ENCODE results near the gene VPS35L.

Gene VPS35L

DNA sequence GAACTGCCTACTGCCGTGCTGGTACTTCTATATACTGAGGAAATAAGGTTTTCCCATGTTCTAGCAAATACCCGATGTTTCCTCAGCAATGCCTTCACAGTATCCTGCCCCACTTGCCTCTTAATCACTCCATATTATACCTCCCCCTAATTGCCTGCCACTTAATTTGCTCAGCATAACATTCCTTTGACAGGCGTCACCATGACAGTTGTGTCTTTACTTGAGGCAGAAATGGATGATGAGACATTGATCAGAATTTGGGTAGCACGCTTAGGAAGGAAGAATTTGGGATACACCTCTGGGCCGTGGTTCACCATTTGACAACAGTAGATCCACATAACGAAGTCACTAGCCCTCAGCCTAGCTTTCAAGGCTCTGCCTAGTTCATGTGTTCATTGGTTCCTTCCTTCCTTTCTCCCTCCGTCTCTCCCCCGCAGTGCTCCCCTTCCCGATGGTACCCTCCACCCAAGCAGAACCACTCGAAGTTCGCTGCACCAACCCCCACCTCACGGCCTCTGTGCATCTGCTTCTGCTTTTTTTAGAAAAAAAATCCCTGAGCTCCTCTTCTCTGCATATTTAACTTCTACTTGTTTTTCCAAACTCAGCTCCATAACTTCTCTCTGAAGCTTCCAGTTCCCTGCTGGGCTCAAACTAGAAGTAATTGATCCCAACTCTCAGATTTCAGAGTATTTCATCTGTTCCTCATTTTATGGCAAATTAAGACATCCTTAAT lies 182.0 kb downstream of the VPS35L start:
- WGBS = 87% methylated on average over 12 of the region's 12 CpGs

DNA sequence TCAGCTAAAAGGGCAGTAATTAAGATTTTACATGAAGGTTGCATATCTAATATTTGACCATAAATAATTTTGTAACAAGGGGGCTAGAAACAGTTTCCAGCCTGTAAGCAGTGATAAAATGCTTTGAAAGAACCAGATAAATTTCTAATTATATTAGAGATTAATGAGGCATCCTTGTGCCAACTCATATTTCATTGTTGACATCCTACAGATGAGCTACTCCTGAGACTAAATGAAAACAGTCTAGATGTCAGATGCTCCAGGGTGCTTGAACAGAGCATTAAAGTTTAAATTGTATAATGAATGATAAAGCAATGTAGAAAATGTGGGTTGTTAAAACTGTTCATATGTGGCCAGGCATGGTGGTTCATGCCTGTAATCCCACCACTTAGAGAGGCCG lies 185.9 kb downstream of the VPS35L start:
- Histone ChIP-seq H3K4me3 (ENCODE audit: low read length) (no peak overlapping the region), H3K4me1 (ENCODE audit: insufficient read depth, low read length) (peaks cover 2% of the 10 kb centered on the region), H3K27me3 (ENCODE audit: insufficient read depth, low read length) (no peaks in the 10 kb centered on the region), H3K27ac (ENCODE audit: low read depth, low read length) (no peak overlapping the region), H3K9me3 (ENCODE audit: insufficient read depth, low read depth, low read length) (no peaks in the 10 kb centered on the region), H3K36me3 (ENCODE audit: insufficient read depth, low read length) (no peaks in the 10 kb centered on the region; the same call in 1 of the 2 replicates), H3K9ac (ENCODE audit: low read depth, low read length) (no peak overlapping the region)
- WGBS = 96% methylated on average over 1 of the region's 1 CpG

More for the DNA sequence above, 182.0 kb downstream of the VPS35L start:
- Histone ChIP-seq H3K27me3 (ENCODE audit: insufficient read depth, low read length) (no peaks in the 10 kb centered on the region), H3K9ac (ENCODE audit: low read depth, low read length) (no peak overlapping the region), H3K4me1 (ENCODE audit: insufficient read depth, low read length) (no peaks in the 10 kb centered on the region; the same call in 1 of the 2 replicates), H3K4me3 (ENCODE audit: low read length) (no peak overlapping the region), H3K27ac (ENCODE audit: low read depth, low read length) (no peak overlapping the region), H3K9me3 (ENCODE audit: insufficient read depth, low read depth, low read length) (no peaks in the 10 kb centered on the region), H3K36me3 (ENCODE audit: insufficient read depth, low read length) (peaks cover 7% of the 10 kb centered on the region; the same call in 1 of the 2 replicates)

- H3K9me3 ChIP-seq (ENCODE audit: insufficient read depth, low read depth, low read length) = no peaks in the 10 kb centered on the region
- no peaks in the 10 kb centered on the region for H3K27me3 ChIP-seq (ENCODE audit: insufficient read depth, low read length)
- no peaks in the 10 kb centered on the region for H3K36me3 ChIP-seq (ENCODE audit: insufficient read depth, low read length)
- no peak overlapping the region for H3K9ac ChIP-seq (ENCODE audit: low read depth, low read length)
- peaks cover 3% of the 10 kb centered on the region; the same call in 1 of the 2 replicates for H3K4me1 ChIP-seq (ENCODE audit: insufficient read depth, low read length)
- H3K27ac ChIP-seq (ENCODE audit: low read depth, low read length) = no peak overlapping the region
- no peak overlapping the region for H3K4me3 ChIP-seq (ENCODE audit: low read length)
These were observed 188.3 kb downstream of the VPS35L start for GRCh38 chr16:19743816-19744159.

- no peaks in the 10 kb centered on the region for H3K36me3 ChIP-seq (ENCODE audit: insufficient read depth, low read length)
- H3K27me3 ChIP-seq (ENCODE audit: insufficient read depth, low read length) = no peaks in the 10 kb centered on the region
- no peak overlapping the region for H3K4me3 ChIP-seq (ENCODE audit: low read length)
- WGBS = 94% methylated on average over 2 of the region's 3 CpGs
- H3K4me1 ChIP-seq (ENCODE audit: insufficient read depth, low read length) = peaks cover 3% of the 10 kb centered on the region; the same call in 1 of the 2 replicates
- H3K9me3 ChIP-seq (ENCODE audit: insufficient read depth, low read depth, low read length) = no peaks in the 10 kb centered on the region
- H3K27ac ChIP-seq (ENCODE audit: low read depth, low read length) = no peak overlapping the region
- no peak overlapping the region for H3K9ac ChIP-seq (ENCODE audit: low read depth, low read length)
These were observed 189.2 kb downstream of the VPS35L start for GRCh38 chr16:19744670-19745069.

- H3K36me3 ChIP-seq (ENCODE audit: insufficient read depth, low read length) = no peaks in the 10 kb centered on the region
- no peak overlapping the region for H3K9ac ChIP-seq (ENCODE audit: low read depth, low read length)
- peaks cover 3% of the 10 kb centered on the region; the same call in 1 of the 2 replicates for H3K4me1 ChIP-seq (ENCODE audit: insufficient read depth, low read length)
- 90% methylated on average over 9 of the region's 9 CpGs for WGBS
- H3K27ac ChIP-seq (ENCODE audit: low read depth, low read length) = no peak overlapping the region
- no peaks in the 10 kb centered on the region for H3K9me3 ChIP-seq (ENCODE audit: insufficient read depth, low read depth, low read length)
- no peaks in the 10 kb centered on the region for H3K27me3 ChIP-seq (ENCODE audit: insufficient read depth, low read length)
- no peak overlapping the region for H3K4me3 ChIP-seq (ENCODE audit: low read length)
These were observed 189.9 kb downstream of the VPS35L start for GRCh38 chr16:19745286-19746010.

GRCh38 chr16:19746561-19746960 lies 191.1 kb downstream of the VPS35L start:
- H3K4me1 ChIP-seq (ENCODE audit: insufficient read depth, low read length) = peaks cover 3% of the 10 kb centered on the region; the same call in 1 of the 2 replicates

GRCh38 chr16:19748389-19749168 lies 193.1 kb downstream of the VPS35L start:
- Histone ChIP-seq H3K9ac (ENCODE audit: low read depth, low read length) (no peak overlapping the region), H3K36me3 (ENCODE audit: insufficient read depth, low read length) (no peaks in the 10 kb centered on the region), H3K27me3 (ENCODE audit: insufficient read depth, low read length) (no peaks in the 10 kb centered on the region), H3K4me3 (ENCODE audit: low read length) (no peak overlapping the region), H3K4me1 (ENCODE audit: insufficient read depth, low read length) (peaks cover 3% of the 10 kb centered on the region; the same call in 1 of the 2 replicates), H3K27ac (ENCODE audit: low read depth, low read length) (no peak overlapping the region), H3K9me3 (ENCODE audit: insufficient read depth, low read depth, low read length) (no peaks in the 10 kb centered on the region)
- 97% methylated on average over 2 of the region's 2 CpGs for WGBS

More at GRCh38 chr16:19746561-19746960, 191.1 kb downstream of the VPS35L start:
- Histone ChIP-seq H3K36me3 (ENCODE audit: insufficient read depth, low read length) (no peaks in the 10 kb centered on the region), H3K27me3 (ENCODE audit: insufficient read depth, low read length) (no peaks in the 10 kb centered on the region), H3K4me3 (ENCODE audit: low read length) (no peak overlapping the region), H3K9ac (ENCODE audit: low read depth, low read length) (no peak overlapping the region), H3K27ac (ENCODE audit: low read depth, low read length) (no peak overlapping the region), H3K9me3 (ENCODE audit: insufficient read depth, low read depth, low read length) (no peaks in the 10 kb centered on the region)
- 76% methylated on average over 4 of the region's 4 CpGs for WGBS

- Histone ChIP-seq H3K4me3 (ENCODE audit: low read length) (no peak overlapping the region), H3K9ac (ENCODE audit: low read depth, low read length) (no peak overlapping the region), H3K27ac (ENCODE audit: low read depth, low read length) (no peak overlapping the region), H3K4me1 (ENCODE audit: insufficient read depth, low read length) (peaks cover 3% of the 10 kb centered on the region; the same call in 1 of the 2 replicates), H3K36me3 (ENCODE audit: insufficient read depth, low read length) (no peaks in the 10 kb centered on the region), H3K9me3 (ENCODE audit: insufficient read depth, low read depth, low read length) (no peaks in the 10 kb centered on the region), H3K27me3 (ENCODE audit: insufficient read depth, low read length) (no peaks in the 10 kb centered on the region)
- WGBS = 95% methylated on average over 4 of the region's 4 CpGs
These were observed 194.1 kb downstream of the VPS35L start for GRCh38 chr16:19749571-19750080.

All from HUES64 (cell line).